Ishikawa (cell line): Measurements from ENCODE around the gene ITPRIPL2.

Experiments used
- CEBPB ChIP-seq: IDR thresholded peaks from 2 replicates; pipeline ENCODE4 v1.6.1; 2012
- EP300 ChIP-seq: IDR thresholded peaks from 2 replicates; pipeline ENCODE4 v1.6.1; 2012; ENCODE audit warnings: borderline replicate concordance
- NFIC ChIP-seq: IDR thresholded peaks from 2 replicates; pipeline ENCODE4 v1.6.1; 2012
- RAD21 ChIP-seq: IDR thresholded peaks from 2 replicates; pipeline ENCODE4 v1.6.1; 2012; ENCODE audit warnings: low read depth
- TAF1 ChIP-seq: IDR thresholded peaks from 2 replicates; pipeline ENCODE4 v1.6.1; 2012; ENCODE audit warnings: low read depth, mild to moderate bottlenecking
- TF ChIP-seq, protein P1 (sequence below): IDR thresholded peaks from 2 replicates; pipeline ENCODE4 v1.6.1; 2012

DNA sequence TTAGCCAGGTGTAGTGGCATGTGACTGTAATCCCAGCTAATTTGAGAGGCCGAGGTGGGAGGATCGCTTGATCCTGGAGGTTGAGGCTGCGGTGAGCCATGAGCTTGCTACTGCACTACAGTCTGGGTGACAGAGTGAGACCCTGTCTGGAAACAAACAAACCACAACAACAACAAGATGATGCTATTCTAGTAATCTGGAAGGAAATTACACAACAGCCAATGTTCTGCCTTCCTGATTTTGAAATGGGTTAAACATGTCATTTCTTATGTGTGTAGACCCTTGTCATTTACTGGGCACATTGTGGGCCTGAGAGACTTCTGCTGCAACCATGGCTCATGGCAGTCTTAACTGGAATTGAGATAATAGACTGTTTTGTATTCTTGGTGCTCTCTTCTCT, 40.4 kb upstream of the ITPRIPL2 start:
- no peak for TF ChIP-seq RAD21
- no peak for TF ChIP-seq EP300
- no peak for TF ChIP-seq TAF1
- TF ChIP-seq NFIC, result no peak
- no peak for TF ChIP-seq CEBPB
- TF ChIP-seq, protein P1, sequence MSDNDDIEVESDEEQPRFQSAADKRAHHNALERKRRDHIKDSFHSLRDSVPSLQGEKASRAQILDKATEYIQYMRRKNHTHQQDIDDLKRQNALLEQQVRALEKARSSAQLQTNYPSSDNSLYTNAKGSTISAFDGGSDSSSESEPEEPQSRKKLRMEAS, result no peak
